ENCODE measurements around the gene CACNA1H. TPM values are rescaled to one million over a fixed set of nuclear protein-coding genes. Genes with fewer than 3 reads are reported as not detected.

CACNA1H gene
- under 0.01 and 2.0 TPM in 2 replicates for total RNA-seq (2012; rRNA removed)

DNA sequence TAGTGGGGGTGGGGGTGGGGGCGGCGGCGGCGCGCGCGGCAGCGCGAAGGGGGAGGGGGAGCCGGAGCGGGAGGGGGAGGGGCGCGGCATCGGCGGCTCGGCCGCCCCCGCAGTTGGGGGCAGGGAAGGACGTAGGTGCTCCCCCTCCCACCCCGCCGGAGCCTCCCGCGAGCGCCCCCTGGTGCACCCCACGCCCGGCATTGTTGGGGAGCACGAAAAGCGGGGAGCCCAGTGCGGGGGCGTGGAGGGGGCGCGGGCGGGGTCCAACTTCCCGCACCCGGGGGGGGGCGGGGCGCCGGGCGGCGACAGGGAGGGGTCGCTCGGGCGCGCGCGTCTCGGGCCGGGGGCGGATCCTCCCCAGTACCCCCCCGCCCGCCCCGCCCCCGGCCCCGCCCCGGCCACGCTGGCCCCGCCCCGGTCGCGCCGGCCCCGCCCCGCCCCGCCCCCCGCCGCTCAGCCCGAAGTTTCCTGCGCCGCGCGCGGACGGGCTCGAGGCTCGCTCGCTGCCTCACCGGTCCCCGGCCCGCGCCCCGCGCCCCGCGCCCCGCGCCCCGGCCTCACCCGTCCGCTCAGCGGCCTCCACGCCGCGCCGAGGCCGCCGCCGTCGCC is at the start of gene CACNA1H:
Gene CACNA1H, plus strand, starts transcription at position 456 of the 609 bp plus-strand sequence. CDS start 632 bp downstream, outside the sequence.
- Histone ChIP-seq H3K4me1 (ENCODE audit: control insufficient read depth, insufficient read depth, low read length) (peaks cover 4% of the 10 kb centered on the region), H3K9me3 (replicated peaks; ENCODE audit: low read length) (no peaks in the 10 kb centered on the region), H3K36me3 (ENCODE audit: insufficient read depth, low read length) (no peaks in the 10 kb centered on the region), H3K27me3 (ENCODE audit: control insufficient read depth, insufficient read depth, low read length) (peaks cover 72% of the 10 kb centered on the region), H3K4me3 (ENCODE audit: low read length) (no peak within 1 kb of the TSS), H3K9ac (ENCODE audit: low read depth, low read length) (no peak within 1 kb of the TSS), H3K4me2 (ENCODE audit: low read length) (no peak within 1 kb of the TSS)

DNA sequence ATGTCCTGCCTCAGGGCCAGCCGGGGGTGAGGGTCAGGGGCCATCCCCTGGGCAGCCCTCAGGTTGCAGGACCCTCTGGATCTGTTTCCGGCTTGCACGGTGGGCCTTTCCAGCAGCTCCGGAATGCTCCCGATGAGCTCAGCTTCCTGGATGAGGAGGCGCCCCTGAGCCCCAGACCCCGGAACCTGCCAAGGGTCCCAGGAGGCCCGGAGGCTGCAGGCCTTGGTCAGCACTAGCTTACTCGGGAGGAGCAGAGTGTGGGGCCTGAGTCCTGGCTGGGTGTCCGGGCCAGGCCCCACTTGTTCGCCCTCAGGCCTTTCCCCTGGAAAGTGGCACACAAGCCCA is 49.3 kb upstream of the CACNA1H start:
- Histone ChIP-seq H3K27me3 (ENCODE audit: control insufficient read depth, insufficient read depth, low read length) (peaks cover 32% of the 10 kb centered on the region), H3K36me3 (ENCODE audit: insufficient read depth, low read length) (no peaks in the 10 kb centered on the region), H3K4me1 (ENCODE audit: control insufficient read depth, insufficient read depth, low read length) (peaks cover 2% of the 10 kb centered on the region), H3K4me3 (ENCODE audit: low read length) (no peak overlapping the region), H3K9me3 (replicated peaks; ENCODE audit: low read length) (no peaks in the 10 kb centered on the region), H3K9ac (ENCODE audit: low read depth, low read length) (no peak overlapping the region), H3K4me2 (ENCODE audit: low read length) (no peak overlapping the region)

DNA sequence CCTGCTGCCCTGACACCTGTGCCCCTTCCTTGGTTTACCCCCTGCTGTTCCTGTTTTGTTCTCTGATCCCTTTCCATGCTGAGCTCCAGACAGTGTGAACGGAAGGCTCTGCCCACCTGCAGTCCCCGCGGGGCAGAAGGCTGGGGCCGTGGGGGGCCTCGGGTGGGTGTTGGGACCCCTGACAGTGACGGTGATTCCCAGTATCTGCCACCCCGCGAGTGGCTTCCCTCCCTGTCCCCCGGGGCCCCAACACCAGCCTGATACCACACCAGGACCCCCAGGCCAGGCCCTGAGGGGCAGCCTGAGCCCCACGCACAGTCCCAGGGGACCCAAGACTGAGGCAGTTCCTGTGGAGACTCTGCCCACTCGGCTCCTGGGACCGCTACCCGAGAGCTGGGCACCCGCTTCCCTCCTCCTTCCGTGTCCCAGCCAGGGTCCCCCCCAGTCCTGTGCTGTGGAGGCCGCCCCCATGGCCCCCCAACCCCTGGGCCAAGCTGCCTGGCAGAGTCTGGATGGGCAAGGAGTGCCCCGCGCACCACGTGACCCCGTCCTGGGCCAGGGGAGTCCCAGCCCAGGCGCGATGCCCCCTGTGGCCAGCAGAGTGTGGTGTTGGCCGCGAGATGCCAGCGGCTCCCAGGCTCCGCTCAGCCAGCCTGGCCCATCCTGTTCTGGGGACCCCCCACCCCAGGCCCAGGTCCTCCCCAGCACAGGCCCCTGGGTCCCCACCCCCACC is 46.9 kb upstream of the CACNA1H start:
- Histone ChIP-seq H3K4me1 (ENCODE audit: control insufficient read depth, insufficient read depth, low read length) (peaks cover 2% of the 10 kb centered on the region), H3K4me3 (ENCODE audit: low read length) (no peak overlapping the region), H3K36me3 (ENCODE audit: insufficient read depth, low read length) (no peaks in the 10 kb centered on the region), H3K9ac (ENCODE audit: low read depth, low read length) (no peak overlapping the region), H3K4me2 (ENCODE audit: low read length) (no peak overlapping the region), H3K9me3 (replicated peaks; ENCODE audit: low read length) (no peaks in the 10 kb centered on the region), H3K27me3 (ENCODE audit: control insufficient read depth, insufficient read depth, low read length) (peaks cover 54% of the 10 kb centered on the region)

DNA sequence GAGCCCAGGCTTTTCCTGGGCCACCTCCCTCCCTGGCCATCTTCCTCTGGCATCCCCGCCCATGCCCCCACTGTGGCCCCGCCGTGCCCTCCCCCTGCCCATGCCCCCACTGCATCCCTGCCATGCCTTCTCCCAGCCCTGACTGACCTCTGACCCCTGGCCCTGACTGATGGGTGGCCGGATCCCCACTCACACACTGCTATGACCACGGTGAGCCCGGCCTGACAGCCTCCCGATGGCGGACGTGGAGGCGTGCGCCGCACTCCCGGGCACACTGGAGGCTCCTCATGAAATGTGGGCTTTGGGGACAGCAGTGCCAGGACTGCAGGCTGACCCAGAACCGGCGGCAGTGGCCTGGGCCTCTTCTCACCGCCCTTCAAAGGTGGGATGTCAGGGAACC is 46.2 kb upstream of the CACNA1H start:
- no peaks in the 10 kb centered on the region for H3K36me3 ChIP-seq (ENCODE audit: insufficient read depth, low read length)
- H3K27me3 ChIP-seq (ENCODE audit: control insufficient read depth, insufficient read depth, low read length), result peaks cover 57% of the 10 kb centered on the region
- H3K4me1 ChIP-seq (ENCODE audit: control insufficient read depth, insufficient read depth, low read length), result peaks cover 2% of the 10 kb centered on the region
- no peak overlapping the region for H3K4me2 ChIP-seq (ENCODE audit: low read length)
- no peak overlapping the region for H3K4me3 ChIP-seq (ENCODE audit: low read length)
- no peaks in the 10 kb centered on the region for H3K9me3 ChIP-seq (replicated peaks; ENCODE audit: low read length)
- H3K9ac ChIP-seq (ENCODE audit: low read depth, low read length), result no peak overlapping the region

DNA sequence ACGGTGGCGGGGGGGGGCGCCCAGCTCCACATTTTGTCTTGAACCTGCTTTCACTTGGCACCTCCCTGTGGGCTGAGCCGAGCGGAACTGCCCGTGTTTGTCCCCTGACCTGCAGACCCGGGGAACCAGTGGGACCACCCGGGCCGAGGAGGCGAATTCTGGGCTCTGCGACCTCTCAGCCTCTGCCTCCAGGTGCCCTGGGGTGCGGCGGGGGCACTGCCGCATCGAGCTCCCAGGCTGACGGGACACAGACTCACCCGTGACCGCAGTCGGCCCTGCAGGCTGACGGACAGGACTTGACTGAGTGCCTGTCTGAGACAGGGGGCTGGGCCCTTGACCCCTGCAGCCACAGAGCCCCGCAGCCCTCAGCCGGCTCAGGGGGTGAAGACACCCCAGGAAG is 45.8 kb upstream of the CACNA1H start:
- Histone ChIP-seq H3K27me3 (ENCODE audit: control insufficient read depth, insufficient read depth, low read length) (peaks cover 62% of the 10 kb centered on the region), H3K4me1 (ENCODE audit: control insufficient read depth, insufficient read depth, low read length) (peaks cover 2% of the 10 kb centered on the region), H3K4me2 (ENCODE audit: low read length) (no peak overlapping the region), H3K9me3 (replicated peaks; ENCODE audit: low read length) (no peaks in the 10 kb centered on the region), H3K36me3 (ENCODE audit: insufficient read depth, low read length) (no peaks in the 10 kb centered on the region), H3K4me3 (ENCODE audit: low read length) (no peak overlapping the region), H3K9ac (ENCODE audit: low read depth, low read length) (no peak overlapping the region)

DNA sequence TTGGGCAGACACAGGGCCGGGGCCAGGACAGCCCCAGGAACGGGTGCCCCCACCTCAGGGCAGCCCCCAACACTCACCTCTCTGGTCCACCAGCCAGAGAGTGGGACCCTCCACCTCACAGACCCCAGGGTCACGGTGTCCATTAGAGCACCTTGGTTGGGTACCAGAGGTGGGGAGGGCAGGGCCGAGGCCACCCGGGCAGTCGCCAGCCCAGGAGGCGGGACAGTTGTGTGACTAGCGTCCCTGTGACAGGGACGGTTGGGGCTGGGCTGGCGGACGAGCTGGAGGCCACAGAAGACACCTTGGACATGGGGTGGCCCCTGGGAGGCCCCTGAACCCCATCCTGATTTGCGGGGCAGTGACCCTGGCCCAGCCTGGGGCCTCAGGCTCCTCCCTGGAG is 45.2 kb upstream of the CACNA1H start:
- Histone ChIP-seq H3K9ac (ENCODE audit: low read depth, low read length) (no peak overlapping the region), H3K4me1 (ENCODE audit: control insufficient read depth, insufficient read depth, low read length) (peaks cover 2% of the 10 kb centered on the region), H3K9me3 (replicated peaks; ENCODE audit: low read length) (no peaks in the 10 kb centered on the region), H3K36me3 (ENCODE audit: insufficient read depth, low read length) (no peaks in the 10 kb centered on the region), H3K4me3 (ENCODE audit: low read length) (no peak overlapping the region), H3K4me2 (ENCODE audit: low read length) (no peak overlapping the region), H3K27me3 (ENCODE audit: control insufficient read depth, insufficient read depth, low read length) (peaks cover 67% of the 10 kb centered on the region)

DNA sequence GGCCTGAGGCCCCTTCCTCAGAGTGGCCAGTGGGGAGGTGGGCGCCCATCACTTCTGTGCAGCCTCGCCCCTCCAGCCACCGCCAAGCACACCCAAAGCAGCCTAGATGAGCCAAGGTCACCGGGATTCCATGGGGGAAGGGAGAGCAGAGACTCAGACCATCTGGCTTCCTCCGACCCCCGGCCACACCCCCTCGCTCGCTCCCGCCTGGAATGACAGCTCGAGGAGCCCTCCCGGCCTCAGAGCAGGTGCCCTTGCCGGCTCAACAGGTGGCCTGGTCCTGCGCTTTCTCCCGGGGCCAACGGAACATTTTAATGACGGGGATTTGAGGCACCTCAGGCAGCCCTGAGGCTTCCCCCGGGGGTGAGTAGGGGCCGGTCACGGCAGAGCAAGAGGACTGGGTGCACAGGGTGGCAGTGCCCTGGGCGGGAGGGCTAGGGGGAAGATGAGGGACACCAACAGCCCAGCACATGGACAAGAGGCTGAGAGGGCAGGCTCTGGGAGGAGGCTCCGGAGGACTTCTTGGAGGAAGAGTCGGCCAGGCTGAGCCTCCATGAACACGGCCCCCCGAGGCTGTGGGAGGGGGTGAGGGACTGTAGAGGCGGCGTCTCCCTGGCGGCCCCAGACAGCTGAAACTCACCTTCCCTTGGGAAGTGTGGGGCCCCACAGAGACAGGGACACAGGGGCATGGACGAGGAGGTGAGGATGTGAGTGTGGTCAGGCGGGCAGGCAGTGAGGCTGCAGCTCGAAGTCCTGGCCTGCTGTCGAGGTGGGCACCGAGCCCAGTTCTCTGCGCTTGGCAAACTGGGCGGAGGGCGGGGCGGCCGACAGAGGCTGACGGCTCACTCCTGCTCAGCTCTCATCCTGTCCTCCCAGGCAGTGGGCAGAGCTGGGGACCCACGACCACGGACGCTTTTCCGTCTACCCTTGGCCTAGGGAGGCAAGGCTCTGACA is 44.3 kb upstream of the CACNA1H start:
- Histone ChIP-seq H3K9ac (ENCODE audit: low read depth, low read length) (no peak overlapping the region), H3K36me3 (ENCODE audit: insufficient read depth, low read length) (no peaks in the 10 kb centered on the region), H3K27me3 (ENCODE audit: control insufficient read depth, insufficient read depth, low read length) (peaks cover 76% of the 10 kb centered on the region)

DNA sequence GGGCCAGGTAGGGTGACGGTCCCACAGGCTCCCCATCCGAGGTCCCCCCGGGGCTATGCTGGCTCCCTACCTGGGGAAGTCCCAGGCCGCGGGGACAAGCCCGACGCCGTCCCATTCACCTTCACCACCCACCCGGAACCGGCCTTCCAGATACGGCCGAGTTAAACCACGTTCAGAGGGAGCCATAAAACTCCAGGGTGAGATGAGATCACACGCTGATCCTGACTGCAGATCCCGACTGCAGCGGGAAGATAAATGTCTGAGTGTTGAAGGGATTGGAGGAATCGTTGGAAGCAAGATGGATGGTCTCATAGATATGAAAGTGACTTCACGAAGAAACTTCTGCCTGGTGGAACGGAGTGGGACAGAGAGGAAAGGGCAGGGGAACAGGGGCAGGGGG is 43.3 kb upstream of the CACNA1H start:
- Histone ChIP-seq H3K27me3 (ENCODE audit: control insufficient read depth, insufficient read depth, low read length) (peaks cover 72% of the 10 kb centered on the region), H3K4me1 (ENCODE audit: control insufficient read depth, insufficient read depth, low read length) (no peaks in the 10 kb centered on the region), H3K4me2 (ENCODE audit: low read length) (no peak overlapping the region), H3K9me3 (replicated peaks; ENCODE audit: low read length) (no peaks in the 10 kb centered on the region), H3K9ac (ENCODE audit: low read depth, low read length) (no peak overlapping the region), H3K36me3 (ENCODE audit: insufficient read depth, low read length) (no peaks in the 10 kb centered on the region), H3K4me3 (ENCODE audit: low read length) (no peak overlapping the region)

More for the DNA sequence above, 44.3 kb upstream of the CACNA1H start:
- H3K4me3 ChIP-seq (ENCODE audit: low read length), result no peak overlapping the region
- H3K9me3 ChIP-seq (replicated peaks; ENCODE audit: low read length), result no peaks in the 10 kb centered on the region
- no peak overlapping the region for H3K4me2 ChIP-seq (ENCODE audit: low read length)
- no peaks in the 10 kb centered on the region for H3K4me1 ChIP-seq (ENCODE audit: control insufficient read depth, insufficient read depth, low read length)

DNA sequence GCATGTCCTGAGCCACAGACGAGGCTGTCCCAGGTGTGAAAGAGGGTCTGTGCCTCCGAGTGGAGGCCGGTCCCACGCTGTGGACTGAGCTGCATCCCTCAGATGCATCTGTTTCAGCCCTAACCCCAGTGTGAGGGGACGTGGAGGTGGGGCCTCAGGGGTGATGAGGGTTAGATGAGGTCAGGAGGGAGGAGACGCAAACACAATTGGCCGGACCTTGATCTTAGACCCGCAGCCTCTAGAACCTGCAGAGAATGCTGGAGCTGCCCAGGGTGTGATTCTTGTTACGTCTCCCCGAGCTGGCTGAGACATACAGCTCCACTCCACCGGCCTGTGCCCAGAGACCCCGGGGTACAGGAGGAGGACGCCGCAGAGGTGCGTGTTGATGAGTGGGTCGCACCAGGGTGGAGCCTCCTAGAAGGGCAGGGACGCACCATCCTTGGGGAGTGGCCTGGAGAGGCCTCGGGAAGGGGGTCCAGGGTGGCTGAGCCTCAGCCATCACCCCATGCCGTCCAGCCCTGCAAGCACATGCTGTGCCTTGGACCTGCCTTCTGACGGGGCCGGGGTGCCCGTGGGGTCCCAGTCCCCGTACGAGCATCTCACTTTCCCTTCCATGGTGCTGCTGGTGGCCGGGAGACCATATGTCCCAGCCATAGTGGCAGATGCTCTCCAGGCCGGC is 40.3 kb upstream of the CACNA1H start:
- no peaks in the 10 kb centered on the region for H3K9me3 ChIP-seq (replicated peaks; ENCODE audit: low read length)
- peaks cover 59% of the 10 kb centered on the region for H3K27me3 ChIP-seq (ENCODE audit: control insufficient read depth, insufficient read depth, low read length)

DNA sequence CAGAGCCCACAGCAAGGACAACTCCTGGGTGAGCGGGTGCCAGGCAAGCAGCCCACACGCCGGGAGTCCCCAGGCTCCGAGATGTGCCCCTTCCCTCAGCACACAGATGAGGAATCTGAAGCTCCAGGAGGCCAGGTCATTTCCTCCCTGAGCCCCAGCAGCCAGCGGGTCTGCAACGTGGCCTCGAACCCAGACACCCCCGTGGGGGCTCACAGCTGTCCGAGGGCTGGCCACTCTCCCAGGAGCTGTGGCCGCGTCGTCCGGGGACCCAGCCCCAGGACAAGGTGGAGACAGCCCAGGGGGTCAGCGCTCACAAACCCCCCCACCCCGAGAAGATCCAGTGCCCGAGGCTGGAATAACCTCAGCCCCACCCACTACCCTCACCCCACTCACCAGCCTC is 39.4 kb upstream of the CACNA1H start:
- Histone ChIP-seq H3K4me3 (ENCODE audit: low read length) (no peak overlapping the region), H3K4me2 (ENCODE audit: low read length) (no peak overlapping the region), H3K9ac (ENCODE audit: low read depth, low read length) (no peak overlapping the region), H3K4me1 (ENCODE audit: control insufficient read depth, insufficient read depth, low read length) (no peaks in the 10 kb centered on the region), H3K9me3 (replicated peaks; ENCODE audit: low read length) (no peaks in the 10 kb centered on the region), H3K36me3 (ENCODE audit: insufficient read depth, low read length) (no peaks in the 10 kb centered on the region), H3K27me3 (ENCODE audit: control insufficient read depth, insufficient read depth, low read length) (peaks cover 55% of the 10 kb centered on the region)

More for the DNA sequence above, 40.3 kb upstream of the CACNA1H start:
- Histone ChIP-seq H3K4me2 (ENCODE audit: low read length) (no peak overlapping the region), H3K9ac (ENCODE audit: low read depth, low read length) (no peak overlapping the region), H3K36me3 (ENCODE audit: insufficient read depth, low read length) (no peaks in the 10 kb centered on the region), H3K4me3 (ENCODE audit: low read length) (no peak overlapping the region), H3K4me1 (ENCODE audit: control insufficient read depth, insufficient read depth, low read length) (no peaks in the 10 kb centered on the region)
